Measurements from ENCODE around the gene NAGS. TPM values are rescaled to one million over a fixed set of nuclear protein-coding genes. Genes with fewer than 3 reads are reported as not detected.

Gene NAGS
- polyA plus RNA-seq, 1 of the 3 experiments (the other 2 are of a cell fraction): 1.7 TPM

DNA sequence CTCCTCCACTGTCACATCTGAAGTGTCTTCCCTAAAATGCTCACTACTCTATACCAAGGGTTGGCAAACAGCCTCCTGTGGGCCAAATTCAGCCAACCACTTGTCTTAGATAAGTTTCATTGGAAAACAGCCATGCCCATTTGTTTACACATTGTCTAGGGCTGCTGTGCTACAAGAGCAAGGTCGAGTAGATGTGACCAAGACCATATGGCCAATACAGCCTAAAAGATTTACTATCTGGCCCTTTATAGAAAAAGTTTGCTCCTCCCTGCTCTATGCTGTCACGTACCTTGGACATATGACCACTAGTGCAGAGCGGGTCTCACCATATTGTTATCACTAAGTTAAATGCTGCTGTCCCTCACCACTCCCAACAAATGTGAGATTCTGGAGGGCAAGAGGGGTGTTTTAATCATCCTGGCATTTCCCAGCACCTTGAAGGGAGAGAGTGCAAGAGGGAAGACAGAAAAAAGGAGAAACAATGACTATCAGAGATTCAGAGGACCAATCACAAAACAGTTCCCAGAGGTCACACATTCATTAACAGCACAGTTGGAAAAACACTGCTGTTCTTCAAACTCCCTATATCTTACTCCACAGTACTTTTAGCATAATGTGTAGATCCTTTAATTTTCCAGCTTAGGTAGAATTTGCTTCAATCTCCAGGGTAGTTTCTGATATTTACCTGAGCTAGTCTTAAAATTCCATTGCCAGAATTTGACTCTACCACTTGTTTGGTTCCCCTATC is 48.9 kb downstream of the NAGS start:
- no peak overlapping the region for H3K4me3 ChIP-seq (ENCODE audit: low read depth in 2 of 2, low read length in 1 of 2)
- H3K9me2 ChIP-seq: no peaks in the 10 kb centered on the region
- 68% methylated on average over 3 of the region's 3 CpGs for WGBS (ENCODE audit: low lambda C conversion rate)
- H3K4me1 ChIP-seq (ENCODE audit: control insufficient read depth in 1 of 2, insufficient read depth in 2 of 2, low read depth in 1 of 2, low read length in 1 of 2): no peaks in the 10 kb centered on the region
- no peak overlapping the region for H3K9ac ChIP-seq
- ChIA-PET CTCF (interaction anchor here (0.7 kb wide), 1 partner anchor 11 kb away, joined by 4 read pairs; no protein-coding TSS in a partner anchor), POLR2A (interaction anchor here (0.9 to 1.0 kb wide), 2 partner anchors 13 to 14 kb away, joined by 3 read pairs; no protein-coding TSS in a partner anchor)
- H3K27ac ChIP-seq (ENCODE audit: low read depth in 2 of 2, low read length in 1 of 2): no peak overlapping the region
- TF ChIP-seq SMC3 (IDR thresholded peaks at IDR 0.05; ENCODE audit: low read depth, low read length) (no peak), JUND (IDR thresholded peaks at IDR 0.05) (no peak), RCOR1 (IDR thresholded peaks at IDR 0.05; ENCODE audit: low read length) (no peak), GATA2 (CRISPR knock-in tag; IDR thresholded peaks at IDR 0.05) (no peak)
- TF ChIP-seq, protein P1, sequence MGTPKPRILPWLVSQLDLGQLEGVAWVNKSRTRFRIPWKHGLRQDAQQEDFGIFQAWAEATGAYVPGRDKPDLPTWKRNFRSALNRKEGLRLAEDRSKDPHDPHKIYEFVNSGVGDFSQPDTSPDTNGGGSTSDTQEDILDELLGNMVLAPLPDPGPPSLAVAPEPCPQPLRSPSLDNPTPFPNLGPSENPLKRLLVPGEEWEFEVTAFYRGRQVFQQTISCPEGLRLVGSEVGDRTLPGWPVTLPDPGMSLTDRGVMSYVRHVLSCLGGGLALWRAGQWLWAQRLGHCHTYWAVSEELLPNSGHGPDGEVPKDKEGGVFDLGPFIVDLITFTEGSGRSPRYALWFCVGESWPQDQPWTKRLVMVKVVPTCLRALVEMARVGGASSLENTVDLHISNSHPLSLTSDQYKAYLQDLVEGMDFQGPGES (IDR thresholded peaks at IDR 0.05; ENCODE audit: low read depth, low read length): no peak
- H4K20me1 ChIP-seq (ENCODE audit: insufficient read depth): peaks cover 21% of the 10 kb centered on the region; the same call in 1 of the 2 replicates
- H3K4me2 ChIP-seq: no peak overlapping the region
- no peak for DNase-seq
- H3K79me2 ChIP-seq (ENCODE audit: insufficient read depth): peaks cover 96% of the 10 kb centered on the region
- H3K9me3 ChIP-seq: no peaks in the 10 kb centered on the region
- peaks cover 2% of the 10 kb centered on the region for H3F3A ChIP-seq (replicated peaks; ENCODE audit: insufficient read depth)
- no peak overlapping the region for H2AFZ ChIP-seq (ENCODE audit: low read depth)
- peaks cover 22 to 49% of the 10 kb centered on the region in 2 experiments for H3K36me3 ChIP-seq (replicated peaks in 1 of 2; ENCODE audit: control insufficient read depth in 1 of 2, insufficient read depth in 2 of 2, low read length in 1 of 2)
- no peaks in the 10 kb centered on the region for H3K27me3 ChIP-seq (ENCODE audit: insufficient read depth)

Small RNA genes within 50 kb of the gene (small RNA-seq; reads per million reads assigned to genes)
- gene RF00012: 0 reads per million in 7 experiments

Other genes with a start within 250 kb of the NAGS start
- not detected in 2 replicates for gene SOST, start 245.8 kb upstream of the NAGS start, polyA plus RNA-seq (2012; rRNA removed)
- gene DUSP3, start 225.6 kb upstream of the NAGS start, polyA plus RNA-seq (2012; rRNA removed): 31.5 and 39.7 TPM in 2 replicates
- 0.02 TPM in 2 replicates for gene CFAP97D1, start 224.2 kb upstream of the NAGS start, polyA plus RNA-seq (2012; rRNA removed)
- 12.5 and 14.1 TPM in 2 replicates for gene MPP3, start 171.5 kb upstream of the NAGS start, polyA plus RNA-seq (2012; rRNA removed)
- gene CD300LG, start 157.4 kb upstream of the NAGS start, polyA plus RNA-seq (2012; rRNA removed): not detected in 2 replicates
- 8.1 and 8.3 TPM in 2 replicates for gene MPP2, start 97.1 kb upstream of the NAGS start, polyA plus RNA-seq (2012; rRNA removed)
- gene PPY, start 62.1 kb upstream of the NAGS start, polyA plus RNA-seq (2012; rRNA removed): not detected in 2 replicates
- gene PYY, start 50.7 kb upstream of the NAGS start, polyA plus RNA-seq (2012; rRNA removed): 0.10 and 0.21 TPM in 2 replicates
- gene TMEM101, start 10.3 kb downstream of the NAGS start, polyA plus RNA-seq (2012; rRNA removed): 62.9 and 63.6 TPM in 2 replicates
- 26.6 and 31.3 TPM in 2 replicates for gene LSM12, start 62.0 kb downstream of the NAGS start, polyA plus RNA-seq (2012; rRNA removed)
- 158 and 166 TPM in 2 replicates for gene G6PC3, start 66.1 kb downstream of the NAGS start, polyA plus RNA-seq (2012; rRNA removed)
- 19.0 and 21.0 TPM in 2 replicates for gene HDAC5, start 119.0 kb downstream of the NAGS start, polyA plus RNA-seq (2012; rRNA removed)
- 3.2 and 4.0 TPM in 2 replicates for gene HROB, start 137.3 kb downstream of the NAGS start, polyA plus RNA-seq (2012; rRNA removed)
- gene ASB16, start 166.1 kb downstream of the NAGS start, polyA plus RNA-seq (2012; rRNA removed): not detected in 2 replicates
- 49.5 and 62.2 TPM in 2 replicates for gene TMUB2, start 182.3 kb downstream of the NAGS start, polyA plus RNA-seq (2012; rRNA removed)
- 47.7 and 57.9 TPM in 2 replicates for gene ATXN7L3, start 195.3 kb downstream of the NAGS start, polyA plus RNA-seq (2012; rRNA removed)
- 33.4 and 37.2 TPM in 2 replicates for gene UBTF, start 215.1 kb downstream of the NAGS start, polyA plus RNA-seq (2012; rRNA removed)

Data from SK-N-SH (cell line).